MM.1S (cell line): ENCODE measurements around the gene SPR.

Source experiments
- EZH2 ChIP-seq: fragments of 300-600 bp; sonication (generic); optimal IDR thresholded peaks from 2 replicates; pipeline ENCODE3; 2017; ENCODE audit warnings: low read depth, mild to moderate bottlenecking, antibody characterized with exemption, low read length, mixed read lengths
- EZH2phosphoT487 ChIP-seq: fragments of 300-600 bp; sonication (generic); IDR thresholded peaks from 2 replicates; pipeline ENCODE4 v1.6.1; 2018; ENCODE audit warnings: antibody characterized with exemption, low read length
- TF ChIP-seq, protein P1 (sequence below): fragments of 300-600 bp; sonication (generic); IDR thresholded peaks from 2 replicates; pipeline ENCODE4 v1.5.1; 2016; ENCODE audit warnings: antibody characterized with exemption, low read length, mixed read lengths

DNA sequence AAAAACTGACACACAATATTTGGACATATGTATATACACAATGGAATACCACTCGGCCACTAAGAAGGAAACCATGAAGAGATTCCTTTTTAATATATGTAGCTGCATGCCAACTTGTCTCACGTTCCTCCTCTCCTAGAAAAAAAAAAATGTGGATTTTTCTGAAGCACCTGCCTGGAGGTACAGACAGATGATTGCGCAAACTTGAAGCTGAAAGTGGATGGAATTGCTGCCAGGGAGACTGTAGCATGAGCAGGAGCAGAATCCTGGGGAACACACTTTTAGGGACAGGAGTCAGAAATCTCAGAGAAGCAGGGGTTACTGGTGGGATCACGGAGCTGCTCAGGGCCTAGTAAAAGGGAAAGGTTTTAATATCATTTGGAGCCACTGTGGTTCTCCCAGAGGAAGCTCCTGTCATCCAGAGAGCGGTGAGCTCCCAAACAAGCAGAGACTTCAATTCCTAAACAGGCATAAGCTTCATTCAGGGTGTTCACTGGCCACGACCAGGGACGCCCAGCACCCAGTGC is 640 bp upstream of the SPR start:
- TF ChIP-seq, protein P1, sequence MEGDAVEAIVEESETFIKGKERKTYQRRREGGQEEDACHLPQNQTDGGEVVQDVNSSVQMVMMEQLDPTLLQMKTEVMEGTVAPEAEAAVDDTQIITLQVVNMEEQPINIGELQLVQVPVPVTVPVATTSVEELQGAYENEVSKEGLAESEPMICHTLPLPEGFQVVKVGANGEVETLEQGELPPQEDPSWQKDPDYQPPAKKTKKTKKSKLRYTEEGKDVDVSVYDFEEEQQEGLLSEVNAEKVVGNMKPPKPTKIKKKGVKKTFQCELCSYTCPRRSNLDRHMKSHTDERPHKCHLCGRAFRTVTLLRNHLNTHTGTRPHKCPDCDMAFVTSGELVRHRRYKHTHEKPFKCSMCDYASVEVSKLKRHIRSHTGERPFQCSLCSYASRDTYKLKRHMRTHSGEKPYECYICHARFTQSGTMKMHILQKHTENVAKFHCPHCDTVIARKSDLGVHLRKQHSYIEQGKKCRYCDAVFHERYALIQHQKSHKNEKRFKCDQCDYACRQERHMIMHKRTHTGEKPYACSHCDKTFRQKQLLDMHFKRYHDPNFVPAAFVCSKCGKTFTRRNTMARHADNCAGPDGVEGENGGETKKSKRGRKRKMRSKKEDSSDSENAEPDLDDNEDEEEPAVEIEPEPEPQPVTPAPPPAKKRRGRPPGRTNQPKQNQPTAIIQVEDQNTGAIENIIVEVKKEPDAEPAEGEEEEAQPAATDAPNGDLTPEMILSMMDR, result no peak
- TF ChIP-seq EZH2phosphoT487, result no peak
- TF ChIP-seq EZH2, result no peak
